ENCODE data around the gene HNRNPA3.
"Not testable (repeated sequence)": the region's sequence is repeated elsewhere in the genome, so short reads cannot be mapped to it uniquely, and the experiment has no call there.

The HNRNPA3 gene

DNA sequence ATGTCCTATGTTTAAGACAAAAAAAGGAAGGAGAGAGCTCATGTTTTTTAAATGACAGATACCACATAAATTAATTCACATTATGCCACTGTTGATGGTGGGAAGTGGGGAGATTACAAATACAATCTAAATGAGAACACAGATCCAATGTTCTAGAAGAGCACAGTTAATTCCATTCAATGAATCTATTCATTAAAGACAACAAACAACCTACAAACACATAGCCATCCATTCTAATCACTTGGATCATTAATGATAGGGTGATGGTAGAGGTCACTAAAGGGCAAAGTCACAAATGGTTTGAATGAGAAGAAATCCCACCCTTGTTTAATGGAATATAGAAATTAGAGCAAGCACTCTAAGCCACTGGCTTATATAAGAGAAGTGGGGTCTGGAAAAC lies 21.7 kb downstream of the HNRNPA3 start:
- no peak for DNase-seq

DNA sequence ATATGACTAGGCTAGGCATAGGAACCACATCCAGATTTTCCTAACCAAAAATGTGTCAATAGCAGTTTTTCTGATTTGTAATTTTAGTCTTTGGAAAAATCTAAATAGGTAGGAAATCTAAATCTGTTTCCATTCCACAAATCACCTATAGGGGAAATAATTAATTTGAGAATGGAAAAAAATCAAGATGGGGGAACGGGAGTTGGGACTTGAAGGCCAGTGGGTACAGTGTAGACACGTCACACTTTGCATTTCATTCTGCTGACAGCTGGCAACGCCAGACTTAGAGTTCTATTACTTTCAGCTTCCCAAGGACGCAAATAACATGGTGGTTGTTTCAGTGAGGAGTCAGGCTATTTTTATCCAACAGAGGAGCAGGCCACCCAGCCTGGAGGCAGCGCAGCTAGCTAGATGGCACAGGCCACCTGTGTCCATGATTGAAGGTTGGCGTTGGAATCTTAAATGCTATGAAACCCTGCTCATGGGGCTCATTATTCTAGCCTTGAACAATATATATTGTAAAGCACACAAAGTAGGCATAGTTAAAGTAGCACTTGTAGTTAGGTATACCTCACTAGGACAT lies 23.4 kb downstream of the HNRNPA3 start:
- DNase-seq = no peak

DNA sequence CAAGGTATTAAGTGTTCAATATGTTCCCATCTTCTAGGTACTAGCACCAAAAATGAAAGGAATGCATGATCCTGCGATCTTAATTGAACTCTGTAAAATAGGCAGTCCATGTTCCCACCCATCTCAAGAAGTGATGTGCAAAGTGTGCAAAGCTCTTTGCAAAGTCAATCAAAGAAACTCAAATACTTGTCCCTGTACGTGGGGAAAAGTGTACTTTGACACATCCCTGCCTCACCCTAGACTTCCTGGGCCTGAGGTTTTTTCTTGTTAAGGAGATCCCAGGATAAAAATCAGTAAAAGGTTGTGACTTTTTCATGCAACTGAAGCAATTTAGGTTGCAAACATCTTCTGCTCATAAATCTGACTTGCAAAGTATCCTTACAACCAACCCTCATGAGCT lies 25.3 kb downstream of the HNRNPA3 start:
- no peak for DNase-seq

DNA sequence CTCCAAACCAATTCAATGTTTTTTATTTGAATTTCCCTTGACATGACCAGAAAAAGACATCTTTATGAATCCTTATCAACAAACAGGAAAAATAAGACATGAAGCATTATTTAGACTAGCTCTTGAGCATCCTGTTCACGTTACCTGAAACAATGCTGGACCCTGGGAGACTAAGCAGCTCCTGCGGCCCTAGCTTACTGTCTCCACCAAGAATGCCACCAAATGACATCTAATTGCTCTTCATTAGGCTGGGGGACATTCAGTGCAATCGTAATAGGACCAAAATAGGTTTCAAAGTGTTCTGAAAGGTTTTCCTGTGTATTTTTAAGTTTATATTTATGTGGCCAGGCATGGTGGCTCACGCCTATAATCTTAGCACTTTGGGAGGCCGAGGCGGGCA lies 26.5 kb downstream of the HNRNPA3 start:
- DNase-seq = no peak

DNA sequence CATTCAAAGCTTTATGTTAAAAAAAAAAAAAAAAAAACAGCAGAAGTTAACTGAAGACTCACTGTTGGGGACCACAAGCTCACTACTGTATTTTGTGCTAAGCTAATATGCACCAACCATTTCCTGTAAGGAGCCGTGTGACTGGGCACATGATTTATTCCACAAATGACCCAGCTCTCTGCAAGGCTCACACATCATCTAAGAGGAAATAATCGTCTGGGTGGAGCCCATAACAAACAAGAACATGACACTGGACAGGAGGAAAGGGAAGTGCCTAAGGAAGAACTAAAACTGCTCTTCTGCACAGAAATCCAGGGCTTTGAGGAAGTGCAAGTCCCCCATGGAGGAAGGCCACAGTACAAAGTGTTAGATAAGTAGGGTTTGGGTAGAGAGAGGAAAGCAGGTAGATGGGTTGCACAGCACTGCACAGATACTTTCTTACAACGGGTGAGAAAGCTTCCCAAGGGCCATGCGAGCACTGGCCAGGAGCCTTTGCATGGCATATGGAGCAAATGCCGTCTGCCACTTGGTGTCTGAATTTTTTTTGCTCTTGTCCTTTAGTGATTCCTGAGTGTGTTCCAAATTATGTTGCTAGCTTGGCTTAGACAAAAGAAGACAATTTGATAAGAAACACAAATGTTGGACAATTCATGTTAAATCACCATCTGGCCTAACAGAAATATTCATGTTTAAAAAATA lies 27.5 kb downstream of the HNRNPA3 start:
- DNase-seq = peak in 1 of 2 experiments; percentile 56

DNA sequence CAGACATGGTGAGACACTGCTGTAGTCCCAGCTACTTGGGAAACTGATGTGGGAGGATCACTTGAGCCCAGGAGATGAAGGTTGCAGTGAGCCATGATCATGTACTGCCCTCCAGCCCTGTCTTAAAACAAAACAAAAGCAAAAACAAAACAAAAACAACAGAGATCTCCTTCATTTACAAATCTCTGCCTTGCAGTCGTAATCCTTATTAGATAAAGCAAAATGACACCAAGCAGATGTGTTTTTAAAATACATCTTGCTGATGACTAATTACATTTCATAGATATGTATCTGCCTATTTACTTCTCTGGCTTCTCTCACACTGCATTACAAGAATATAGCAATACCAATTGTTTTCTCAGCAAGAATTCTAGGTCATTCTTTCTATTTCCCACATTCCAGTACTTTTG lies 29.1 kb downstream of the HNRNPA3 start:
- DNase-seq = no peak

DNA sequence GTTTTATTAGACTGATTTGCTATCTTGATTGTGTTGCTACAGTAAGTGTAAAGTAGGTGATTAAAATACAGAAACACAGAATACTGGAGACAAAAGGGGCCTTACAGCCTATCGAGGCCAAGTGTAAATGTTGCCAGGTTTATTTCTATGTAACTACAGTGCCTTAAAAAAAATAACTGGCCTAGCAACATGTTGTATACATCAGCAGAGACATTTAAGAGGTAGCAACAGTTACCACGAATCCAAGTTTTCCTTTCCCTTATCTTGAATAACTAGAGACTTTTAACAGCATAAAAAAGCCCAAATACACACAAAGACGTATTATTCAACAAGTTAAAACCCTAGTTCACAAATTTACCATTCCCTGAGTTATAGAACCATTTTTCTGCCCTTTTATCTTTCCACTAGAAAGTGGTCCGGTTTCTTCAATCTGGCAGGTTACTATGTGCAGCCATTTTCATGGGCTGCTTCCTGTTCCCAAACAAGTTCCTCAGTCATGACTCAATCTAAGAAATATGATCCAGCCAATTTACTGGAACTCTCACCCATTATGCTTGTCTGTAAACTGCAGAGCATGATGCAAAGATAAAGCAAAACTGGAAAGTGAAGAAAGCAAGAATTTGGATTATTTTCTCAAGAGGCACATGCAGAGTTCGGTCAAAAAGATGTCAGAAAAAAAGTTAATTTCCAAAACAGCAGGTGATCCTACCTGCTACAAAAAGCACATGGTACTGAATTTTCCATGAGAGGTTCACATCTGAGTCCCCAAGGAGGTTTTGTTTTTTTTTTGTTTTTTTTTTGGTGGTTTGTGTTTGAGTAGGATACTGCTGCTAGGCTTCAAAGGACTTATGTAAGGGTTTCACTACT lies 29.8 kb downstream of the HNRNPA3 start:
- peak in 1 of 2 experiments; percentile 46 for DNase-seq

DNA sequence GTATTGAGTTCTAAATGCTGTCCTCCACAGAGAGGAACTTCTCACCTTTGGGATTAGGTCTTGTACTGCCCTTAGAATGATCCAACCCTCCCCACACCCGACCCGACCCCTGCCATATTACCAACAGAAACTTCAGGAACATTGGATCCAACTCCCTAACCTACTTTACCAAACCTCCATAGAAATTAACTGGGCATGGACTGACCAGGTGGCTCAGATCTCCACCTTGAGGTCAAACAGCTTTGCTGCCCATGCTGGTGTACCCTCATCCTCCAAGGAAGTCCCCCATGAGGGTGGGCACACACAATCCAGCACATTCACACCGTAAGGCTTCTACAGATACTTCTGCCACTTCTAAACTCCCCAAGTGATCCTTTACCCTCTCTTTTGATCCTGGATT lies 30.5 kb downstream of the HNRNPA3 start:
- no peak for DNase-seq

DNA sequence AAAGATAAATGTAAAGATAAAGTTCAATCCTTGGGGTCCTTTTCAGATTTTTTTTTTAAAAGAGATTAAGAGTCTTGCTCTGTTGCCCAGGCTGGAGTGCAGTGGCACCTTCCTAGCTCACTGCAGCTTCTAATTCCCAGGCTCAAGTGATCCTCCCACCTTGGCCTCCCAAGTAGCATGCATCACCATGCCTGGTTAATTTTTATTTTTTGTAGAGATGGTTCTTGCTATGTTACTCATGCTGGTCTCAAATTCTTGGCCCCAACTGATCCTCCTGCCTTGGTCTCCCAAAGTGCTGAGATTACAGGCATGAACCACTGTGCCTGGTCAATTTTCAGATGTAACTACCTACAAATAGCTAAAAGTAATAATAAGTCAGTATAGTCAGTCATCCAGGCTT lies 30.9 kb downstream of the HNRNPA3 start:
- DNase-seq = no peak

DNA sequence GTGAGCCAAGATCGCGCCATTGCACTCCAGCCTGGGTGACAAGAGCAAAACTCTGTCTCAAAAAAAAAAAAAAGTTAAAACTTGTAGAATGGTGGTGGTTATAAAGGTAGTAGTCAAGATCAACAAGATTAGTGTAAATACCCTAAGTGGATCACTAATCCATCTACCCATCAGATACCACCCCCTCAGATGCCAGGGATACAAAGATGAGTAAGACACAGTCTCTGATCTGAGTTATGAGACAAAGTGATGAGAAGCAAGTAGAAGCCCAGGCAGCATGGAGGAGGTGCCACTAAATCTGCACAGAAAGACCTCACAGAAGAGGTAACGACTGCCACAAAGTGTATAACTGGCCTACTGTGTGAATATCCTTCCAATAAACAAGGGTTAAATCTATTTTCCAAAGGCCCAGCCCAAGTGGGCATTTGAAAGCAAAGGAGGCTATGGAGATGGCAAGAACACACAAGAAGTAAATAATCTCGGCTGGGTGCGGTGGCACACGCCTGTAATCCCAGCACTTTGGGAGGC lies 31.7 kb downstream of the HNRNPA3 start:
- no peak for DNase-seq

DNA sequence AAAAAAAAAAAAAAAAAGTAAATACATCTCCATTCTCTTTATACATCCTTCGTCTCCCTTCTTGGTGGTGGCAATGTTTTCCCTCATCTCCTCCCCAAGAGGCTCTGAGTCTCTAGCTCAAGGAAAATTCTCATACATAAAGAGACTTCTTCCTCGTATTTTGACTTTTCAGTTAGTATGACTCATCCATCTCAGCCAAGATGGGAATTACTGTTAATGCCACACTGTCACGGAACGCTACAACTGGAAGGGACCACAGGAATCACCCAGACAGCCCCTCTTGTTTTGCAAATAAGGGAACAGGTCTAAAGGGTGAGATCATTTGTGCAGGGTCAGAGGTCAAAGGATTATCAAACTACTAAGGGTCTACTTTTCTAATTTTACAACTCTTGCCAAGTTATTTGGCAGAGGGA lies 32.4 kb downstream of the HNRNPA3 start:
- DNase-seq = no peak

DNA sequence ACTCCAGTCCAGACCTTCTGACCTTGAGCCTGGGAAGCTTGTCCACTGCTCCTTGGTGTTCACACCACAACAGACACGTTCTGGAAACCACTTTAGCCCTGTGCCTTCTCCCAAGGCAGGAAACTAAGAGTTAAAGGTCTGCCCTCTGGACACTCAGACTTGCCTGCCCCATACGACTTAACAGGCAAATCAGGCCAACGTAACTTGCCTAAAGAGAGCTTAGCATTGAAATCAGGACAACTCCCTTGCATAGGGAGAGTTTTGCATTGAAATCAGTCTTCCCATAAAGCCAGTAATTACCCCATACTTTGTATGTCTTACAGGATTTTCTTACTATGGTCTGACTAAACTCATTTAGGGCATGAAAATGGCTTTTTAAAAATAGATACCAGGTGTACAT lies 33.4 kb downstream of the HNRNPA3 start:
- DNase-seq = no peak

DNA sequence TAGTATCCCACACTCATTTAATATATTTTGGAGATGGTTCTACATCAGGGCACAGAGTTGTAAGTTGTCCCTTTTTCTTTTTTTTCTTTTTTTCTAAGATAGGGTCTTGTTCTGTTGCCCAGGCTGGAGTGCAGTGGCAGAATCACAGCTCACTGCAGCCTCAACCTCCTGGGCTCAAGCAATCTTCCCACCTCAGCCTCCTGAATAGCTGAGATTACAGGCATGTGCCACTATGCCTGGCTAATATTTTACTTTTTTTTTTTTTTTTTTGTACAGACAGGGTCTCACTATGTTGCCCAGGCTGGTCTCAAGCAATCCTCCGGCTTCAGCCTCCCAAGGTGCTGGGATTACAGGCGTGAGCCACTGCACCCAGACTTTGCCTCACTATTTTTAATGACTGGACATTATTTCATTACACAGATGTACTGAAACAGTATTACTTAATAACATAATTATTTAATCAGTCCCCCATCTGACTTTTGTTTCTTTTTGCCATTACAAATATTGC lies 34.0 kb downstream of the HNRNPA3 start:
- DNase-seq = not testable (repeated sequence)

DNA sequence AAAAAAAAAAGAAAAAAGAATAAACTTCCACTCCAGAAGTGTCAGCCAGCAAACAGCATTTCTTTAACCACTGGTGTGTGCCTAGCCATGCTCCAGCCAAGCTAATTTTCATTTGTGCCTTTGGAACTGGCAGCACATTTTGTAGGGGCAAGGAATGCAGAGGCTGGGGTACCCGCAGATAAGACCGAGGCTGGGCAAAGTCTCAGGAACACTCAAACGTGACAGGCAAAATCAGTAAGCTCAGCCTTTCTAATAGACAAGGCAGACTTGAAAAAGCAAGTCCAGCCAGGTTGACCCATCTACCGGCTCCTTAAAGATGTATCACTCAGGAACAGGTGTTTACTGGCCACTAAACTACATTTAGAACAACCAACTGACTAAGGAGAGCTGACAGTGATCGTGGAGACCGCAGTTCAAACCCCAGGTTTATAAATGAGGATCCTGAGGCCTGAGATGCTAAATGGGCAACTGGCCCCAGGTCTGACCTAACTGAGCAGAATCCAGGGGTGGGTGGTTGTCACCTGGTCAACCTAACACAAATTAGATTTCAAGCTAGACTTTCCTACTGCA lies 35.2 kb downstream of the HNRNPA3 start:
- no peak for DNase-seq

DNA sequence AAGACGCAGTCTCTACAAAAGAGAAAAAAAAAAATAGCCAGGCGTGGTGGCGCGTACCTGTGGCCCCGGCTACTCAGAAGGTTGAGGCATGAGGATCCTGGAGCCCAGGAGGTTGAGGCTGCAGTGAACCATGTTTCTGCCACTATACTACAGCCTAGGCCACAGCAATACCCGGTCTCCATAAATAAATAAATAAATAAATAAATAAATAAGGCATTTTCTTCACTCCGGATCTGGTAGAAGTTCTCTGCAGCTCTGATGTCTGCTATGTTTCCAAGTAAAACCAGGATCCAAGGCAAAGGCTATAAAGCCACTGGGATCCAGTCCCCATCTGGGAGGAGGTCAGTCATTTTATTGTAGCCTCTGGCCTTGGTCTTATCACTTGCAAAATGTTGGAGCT lies 36.4 kb downstream of the HNRNPA3 start:
- no peak for DNase-seq

DNA sequence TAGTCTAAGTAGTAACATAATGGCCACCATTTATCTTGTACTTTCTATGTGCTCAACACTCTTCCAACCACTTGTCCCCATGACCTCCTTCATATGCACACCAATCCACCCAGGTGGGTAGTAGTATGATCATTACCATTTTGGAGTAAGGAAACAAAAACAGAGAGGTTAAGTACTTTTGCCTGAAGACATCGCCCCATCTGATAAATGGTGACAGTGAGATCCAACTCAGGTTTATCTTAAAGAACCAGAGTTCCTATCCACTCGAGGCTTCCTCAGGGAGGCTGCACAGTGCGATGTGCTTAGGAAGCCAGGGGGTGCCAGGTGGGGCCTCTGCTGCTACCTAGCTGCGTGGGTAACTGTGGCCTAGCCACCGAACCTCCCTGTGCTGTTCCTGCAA lies 37.9 kb downstream of the HNRNPA3 start:
- no peak for DNase-seq

DNA sequence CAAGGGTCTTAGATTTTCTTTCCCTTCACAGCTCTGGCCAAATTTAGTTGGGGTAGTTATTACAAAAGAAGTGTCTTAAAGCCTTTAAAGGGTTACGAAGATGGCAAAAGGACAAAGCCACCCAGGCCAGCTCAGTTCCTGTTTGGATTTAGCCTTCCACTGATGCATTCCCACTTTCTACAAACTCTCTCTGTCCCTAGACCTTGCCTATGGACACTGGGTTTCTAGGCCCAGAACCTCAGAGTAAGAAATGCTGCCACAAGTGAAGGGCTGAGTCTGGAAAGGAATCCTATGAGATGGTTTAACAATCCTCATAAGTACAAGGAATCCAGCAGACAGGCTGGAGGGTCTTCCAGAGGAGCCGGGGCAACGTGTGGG lies 38.6 kb downstream of the HNRNPA3 start:
- DNase-seq = no peak

DNA sequence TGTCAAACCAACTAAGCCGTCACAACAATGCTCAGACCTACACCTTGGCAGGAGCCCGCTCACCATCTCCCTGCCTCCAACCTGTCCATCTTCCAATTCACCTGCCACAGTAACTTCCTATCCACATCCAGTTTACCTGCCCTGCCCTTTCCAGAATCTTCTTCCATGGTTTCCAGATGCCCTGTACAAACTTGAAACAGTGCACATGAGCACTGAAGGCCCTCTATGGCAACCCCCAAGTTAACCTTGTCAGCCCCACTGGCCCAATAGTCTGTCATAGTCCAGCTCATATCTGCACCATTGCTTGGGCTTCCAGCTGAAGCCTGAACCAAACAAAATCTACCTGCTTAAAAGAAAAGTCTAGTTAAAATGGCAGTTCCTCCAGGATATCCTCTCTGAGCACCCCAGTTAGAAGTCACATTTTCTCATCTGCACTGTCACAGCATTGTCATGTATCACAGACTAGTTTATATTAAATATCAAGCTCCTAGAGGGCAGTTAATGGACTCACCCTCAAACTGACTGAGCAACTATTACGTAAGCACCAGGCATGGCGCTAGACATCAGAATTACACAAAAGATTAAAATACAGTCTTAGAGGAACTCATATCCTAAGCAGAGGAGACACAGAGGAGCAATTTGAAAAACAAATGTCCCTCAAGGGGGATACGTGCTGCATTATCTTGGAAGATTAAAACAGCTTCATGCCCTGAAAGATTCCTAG lies 40.4 kb downstream of the HNRNPA3 start:
- no peak for DNase-seq

DNA sequence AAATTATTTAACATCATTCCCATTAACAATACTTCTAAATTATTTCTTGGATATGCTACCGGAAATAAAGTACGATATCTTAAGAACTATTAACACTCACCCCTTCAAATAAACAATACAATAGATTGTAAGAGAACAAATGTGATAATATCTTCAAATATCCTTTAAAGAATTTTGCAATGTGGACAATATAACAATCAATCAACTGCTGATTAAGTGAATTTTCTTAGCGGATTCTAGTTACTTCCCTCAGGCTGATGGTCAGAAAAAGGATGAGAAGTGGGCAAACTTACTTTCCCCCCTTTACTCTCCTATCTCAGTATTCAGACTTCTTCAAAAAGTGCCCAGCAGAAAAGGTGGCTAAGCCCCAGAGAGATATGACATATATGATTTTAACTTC lies 41.1 kb downstream of the HNRNPA3 start:
- no peak for DNase-seq

DNA sequence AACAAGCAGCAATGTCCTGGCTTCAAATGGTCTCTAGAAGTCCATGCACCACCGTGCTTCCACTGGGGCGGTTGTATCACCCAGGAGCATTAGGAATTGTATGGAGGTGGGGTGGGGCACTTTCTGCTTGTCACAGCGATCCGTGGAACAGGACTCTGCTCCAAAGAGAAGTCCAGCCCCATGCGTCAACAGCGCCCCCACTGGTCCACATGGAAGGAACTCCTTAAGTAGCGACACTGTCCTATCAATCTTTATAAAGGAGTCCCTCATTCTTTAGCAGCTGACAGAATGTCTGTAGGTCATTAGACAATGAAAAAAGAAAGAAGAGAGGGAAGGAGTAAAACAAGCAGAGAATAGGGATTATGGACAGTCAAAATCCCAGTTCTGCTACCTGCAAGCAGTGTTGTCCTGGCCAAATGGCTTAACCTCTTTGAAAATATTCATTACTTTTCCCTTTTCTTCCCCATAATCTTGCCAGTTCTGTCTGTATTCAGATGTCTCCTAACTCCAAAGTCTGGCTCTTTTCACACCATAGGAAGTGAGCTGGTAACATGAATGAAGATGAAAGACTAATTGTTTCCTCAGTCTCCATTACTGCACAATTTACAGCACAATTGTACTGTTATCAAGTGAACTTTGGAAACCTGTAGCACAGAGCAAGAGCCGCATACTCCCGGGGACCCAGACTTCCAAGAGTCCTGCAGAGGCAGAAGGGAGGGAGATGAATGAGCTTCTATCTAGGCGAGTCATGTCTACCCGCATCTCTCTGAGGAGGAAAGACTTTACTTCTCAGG lies 42.0 kb downstream of the HNRNPA3 start:
- DNase-seq = peak in 1 of 2 experiments; percentile 9

DNA sequence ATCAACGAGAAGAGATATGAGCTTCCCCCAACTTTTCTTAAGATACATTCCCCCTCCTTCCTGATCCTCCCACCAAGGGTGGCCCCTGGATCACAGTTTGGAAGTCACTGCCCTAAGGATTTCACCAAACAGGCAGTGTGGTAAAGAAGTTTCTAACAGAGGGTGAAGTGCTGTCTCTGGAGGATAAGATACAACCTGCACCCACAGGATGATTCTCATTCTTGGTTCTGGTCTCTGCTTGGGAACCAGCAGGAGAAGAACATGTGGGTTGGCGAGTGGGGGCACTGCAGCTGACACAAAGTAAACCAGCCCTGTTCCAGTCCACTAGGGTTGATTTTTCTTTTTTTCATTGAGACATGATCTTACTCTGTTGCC lies 42.6 kb downstream of the HNRNPA3 start:
- DNase-seq = no peak

DNA sequence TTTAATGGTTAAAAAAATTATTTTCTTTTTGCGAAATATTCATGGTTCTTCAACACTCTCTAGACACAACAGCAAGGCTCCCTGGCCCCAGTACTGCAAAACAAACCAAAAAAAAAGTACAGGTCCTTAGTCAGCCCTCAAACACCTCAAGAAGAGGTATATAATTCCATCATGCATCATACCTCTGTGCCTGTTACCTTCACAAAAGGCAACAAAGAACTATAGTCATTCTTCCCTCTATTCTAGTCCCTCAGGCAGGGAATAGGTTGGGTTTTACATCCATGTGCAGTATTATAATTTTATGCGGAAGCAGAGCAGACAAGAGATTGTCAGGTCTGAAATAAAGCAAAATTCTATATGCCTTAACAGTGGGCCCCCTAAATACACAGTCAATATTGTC lies 43.4 kb downstream of the HNRNPA3 start:
- DNase-seq = no peak

All from NCI-H2081 (cell line).